ENCODE results near the gene MYL12A. TPM values are rescaled to one million over a fixed set of nuclear protein-coding genes. Genes with fewer than 3 reads are reported as not detected.
A peak's percentile ranks its signal among the peaks of the same experiment; 100 is the strongest.

The MYL12A gene
- total and polyA plus RNA-seq, 2 of the 13 experiments (the other 11 are each of a cell fraction or from before 2014, with no cell fraction given) = 261 to 277 TPM

GRCh38 chr18:3217948-3218647 is 29.5 kb upstream of the MYL12A start (continued):
- TF ChIP-seq ZNF513 (CRISPR knock-in tag; conservative IDR thresholded peaks at IDR 0.05) (no peak), MAFG (CRISPR knock-in tag; IDR thresholded peaks at IDR 0.05) (no peak), NCOA2 (CRISPR knock-in tag; IDR thresholded peaks at IDR 0.05) (peak; percentile 79), ZBTB1 (CRISPR knock-in tag; IDR thresholded peaks at IDR 0.05; ENCODE audit: borderline replicate concordance) (no peak), CREM (IDR thresholded peaks at IDR 0.05) (peak; percentile 47; the same call in 1 of the 2 replicates), CREM (CRISPR knock-in tag; IDR thresholded peaks at IDR 0.05) (no peak), ZNF33B (CRISPR knock-in tag; IDR thresholded peaks at IDR 0.05) (no peak), HNF1B (CRISPR knock-in tag; IDR thresholded peaks at IDR 0.05) (peak; percentile 26; the same call in 1 of the 2 replicates), ZNF17 (CRISPR knock-in tag; IDR thresholded peaks at IDR 0.05) (no peak), HNF1A (IDR thresholded peaks at IDR 0.05; ENCODE audit: low read depth) (no peak), HNF1A (CRISPR knock-in tag; IDR thresholded peaks at IDR 0.05; ENCODE audit: borderline replicate concordance) (no peak), BRD4 (CRISPR knock-in tag; IDR thresholded peaks at IDR 0.05) (no peak), ZSCAN31 (CRISPR knock-in tag; IDR thresholded peaks at IDR 0.05; ENCODE audit: low read depth) (no peak), POLR2G (IDR thresholded peaks at IDR 0.05; ENCODE audit: low read depth, low read length) (no peak), ZNF576 (CRISPR knock-in tag; IDR thresholded peaks at IDR 0.05) (no peak), SRSF1 (optimal IDR thresholded peaks at IDR 0.05; ENCODE audit: low read depth, low read length) (no peak), MYNN (CRISPR knock-in tag; IDR thresholded peaks at IDR 0.05; ENCODE audit: low read depth) (no peak)
